RWPE2 (cell line): ENCODE data around the gene G6PD.

Experiments
- ATAC-seq: fragments of 200-7000 bp; cut with Tn5 transposase; 3 replicates; pipeline ENCODE4 v1.9.1; 2021; ENCODE audit warnings: low read depth
- DNase-seq: peaks from one replicate; pipeline ENCODE4 v3.0.0-alpha.2; 2020; ENCODE audit warnings: low spot score
- H3K27ac ChIP-seq: fragments of 450-650 bp; 2 replicates; pipeline ENCODE4 v1.5.1; 2017; ENCODE audit warnings: mild to moderate bottlenecking; ENCODE audit not compliant: poor library complexity, severe bottlenecking
- H3K27me3 ChIP-seq: fragments of 250-450 bp; sonication (Bioruptor Pico); 2 replicates; pipeline ENCODE4 v1.5.1; 2021; ENCODE audit warnings: mild to moderate bottlenecking, moderate library complexity; ENCODE audit not compliant: insufficient read depth, poor library complexity, severe bottlenecking
- H3K36me3 ChIP-seq: fragments of 250-450 bp; sonication (Bioruptor Pico); 2 replicates; pipeline ENCODE4 v1.5.1; 2020; ENCODE audit warnings: low read depth, mild to moderate bottlenecking, moderate library complexity
- H3K4me1 ChIP-seq: fragments of 250-450 bp; sonication (Bioruptor Pico); 2 replicates; pipeline ENCODE4 v1.5.1; 2021; ENCODE audit warnings: mild to moderate bottlenecking, moderate library complexity; ENCODE audit not compliant: insufficient read depth, poor library complexity, severe bottlenecking
- H3K4me3 ChIP-seq: fragments of 250-450 bp; sonication (Bioruptor Pico); 2 replicates; pipeline ENCODE4 v1.5.1; 2021; ENCODE audit warnings: mild to moderate bottlenecking, moderate library complexity; ENCODE audit not compliant: severe bottlenecking
- H3K9me3 ChIP-seq: fragments of 250-450 bp; sonication (Bioruptor Pico); 2 replicates; pipeline ENCODE4 v1.5.1; 2021; ENCODE audit warnings: mild to moderate bottlenecking, moderate library complexity; ENCODE audit not compliant: severe bottlenecking
- TF ChIP-seq, protein P1 (sequence below): fragments of 450-650 bp; IDR thresholded peaks from one replicate; pipeline ENCODE4 v1.5.1; 2017; ENCODE audit warnings: mild to moderate bottlenecking, moderate library complexity; ENCODE audit not compliant: poor library complexity, severe bottlenecking

G6PD gene

DNA sequence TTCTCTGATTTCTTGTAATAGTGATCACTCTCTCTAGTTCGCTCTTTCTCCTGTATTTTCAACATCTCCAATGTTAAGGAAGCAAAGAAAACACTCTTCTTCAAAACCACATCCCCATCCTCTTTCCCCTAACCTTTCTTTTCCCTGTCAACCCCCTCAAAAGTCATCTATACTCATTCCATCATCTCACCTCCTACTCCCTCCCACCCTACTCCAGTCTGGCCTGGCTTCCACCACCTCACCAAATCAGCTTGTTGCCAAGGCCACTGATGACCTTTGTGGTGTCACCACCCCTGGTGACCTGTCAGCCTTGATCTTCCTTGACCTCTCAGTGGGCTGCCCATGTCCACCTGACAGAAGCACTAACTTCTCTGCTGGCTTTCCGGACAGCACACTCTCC, 32.9 kb downstream of the G6PD start:
- ATAC-seq, result no peak
- H3K4me1 ChIP-seq, result no peaks in the 10 kb centered on the region

DNA sequence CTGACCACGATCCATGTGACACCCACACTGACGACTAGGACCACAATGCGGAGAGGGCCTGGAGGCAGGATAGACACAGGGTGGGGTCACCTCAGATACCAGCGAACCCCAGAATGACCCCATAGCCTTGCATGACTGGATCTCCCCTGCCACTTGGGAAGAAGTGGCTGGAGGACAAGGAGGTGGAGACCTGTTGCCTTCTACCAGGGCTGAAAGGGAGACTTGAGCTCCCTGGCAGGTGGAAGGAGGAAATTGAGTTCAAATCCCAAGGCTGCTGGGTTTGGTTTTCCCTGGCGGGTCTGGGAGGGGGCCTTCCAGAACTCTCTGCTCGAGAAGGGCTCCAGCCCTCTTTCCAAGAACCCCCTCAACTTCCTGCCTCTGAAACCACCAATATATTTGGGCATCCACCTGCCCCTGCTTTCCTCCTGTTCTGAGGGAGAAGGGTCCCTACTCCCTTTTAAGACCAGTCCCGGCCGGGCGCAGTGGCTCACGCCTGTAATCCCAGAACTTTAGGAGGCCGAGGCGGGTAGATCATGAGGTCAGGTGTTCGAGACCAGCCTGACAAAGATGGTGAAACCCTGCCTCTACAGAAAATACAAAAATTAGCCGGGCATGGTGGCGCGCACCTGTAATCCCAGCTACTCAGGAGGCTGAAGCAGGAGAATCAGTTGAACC, 33.6 kb downstream of the G6PD start:
- TF ChIP-seq, protein P1, sequence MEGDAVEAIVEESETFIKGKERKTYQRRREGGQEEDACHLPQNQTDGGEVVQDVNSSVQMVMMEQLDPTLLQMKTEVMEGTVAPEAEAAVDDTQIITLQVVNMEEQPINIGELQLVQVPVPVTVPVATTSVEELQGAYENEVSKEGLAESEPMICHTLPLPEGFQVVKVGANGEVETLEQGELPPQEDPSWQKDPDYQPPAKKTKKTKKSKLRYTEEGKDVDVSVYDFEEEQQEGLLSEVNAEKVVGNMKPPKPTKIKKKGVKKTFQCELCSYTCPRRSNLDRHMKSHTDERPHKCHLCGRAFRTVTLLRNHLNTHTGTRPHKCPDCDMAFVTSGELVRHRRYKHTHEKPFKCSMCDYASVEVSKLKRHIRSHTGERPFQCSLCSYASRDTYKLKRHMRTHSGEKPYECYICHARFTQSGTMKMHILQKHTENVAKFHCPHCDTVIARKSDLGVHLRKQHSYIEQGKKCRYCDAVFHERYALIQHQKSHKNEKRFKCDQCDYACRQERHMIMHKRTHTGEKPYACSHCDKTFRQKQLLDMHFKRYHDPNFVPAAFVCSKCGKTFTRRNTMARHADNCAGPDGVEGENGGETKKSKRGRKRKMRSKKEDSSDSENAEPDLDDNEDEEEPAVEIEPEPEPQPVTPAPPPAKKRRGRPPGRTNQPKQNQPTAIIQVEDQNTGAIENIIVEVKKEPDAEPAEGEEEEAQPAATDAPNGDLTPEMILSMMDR, result no peak
- DNase-seq (no peak), ATAC-seq (no peak)
- H3K9me3 ChIP-seq, result no peaks in the 10 kb centered on the region
- H3K36me3 ChIP-seq, result no peaks in the 10 kb centered on the region
- no peak overlapping the region for H3K27ac ChIP-seq
- H3K4me3 ChIP-seq, result no peak overlapping the region
- no peaks in the 10 kb centered on the region for H3K4me1 ChIP-seq
- H3K27me3 ChIP-seq, result no peaks in the 10 kb centered on the region

More for the DNA sequence above, 32.9 kb downstream of the G6PD start:
- no peak for DNase-seq
- Histone ChIP-seq H3K36me3 (no peaks in the 10 kb centered on the region), H3K9me3 (no peaks in the 10 kb centered on the region), H3K27ac (no peak overlapping the region), H3K4me3 (no peak overlapping the region), H3K27me3 (no peaks in the 10 kb centered on the region)
- TF ChIP-seq, protein P1, result no peak

DNA sequence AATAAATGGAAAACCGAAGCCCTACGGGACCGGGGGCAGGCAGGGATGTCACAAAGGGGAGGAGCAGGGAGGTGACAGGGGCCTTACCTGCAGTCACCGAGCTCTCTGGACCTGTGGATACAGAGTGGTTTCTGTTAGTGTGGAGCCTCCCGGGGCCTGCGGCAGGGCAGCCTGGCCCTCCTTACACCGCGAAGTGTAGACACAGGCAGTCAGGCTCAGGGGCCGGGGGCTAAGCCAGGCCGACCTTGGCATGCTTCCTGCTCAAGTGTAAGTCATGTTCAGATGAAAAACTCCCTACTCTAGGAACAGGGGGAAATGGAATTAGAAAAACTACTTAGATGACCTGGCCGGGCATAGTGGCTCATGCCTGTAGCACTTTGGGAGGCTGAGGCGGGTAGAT, 34.9 kb downstream of the G6PD start:
- Histone ChIP-seq H3K36me3 (no peaks in the 10 kb centered on the region), H3K9me3 (no peaks in the 10 kb centered on the region), H3K4me3 (no peak overlapping the region), H3K27ac (no peak overlapping the region), H3K4me1 (no peaks in the 10 kb centered on the region), H3K27me3 (no peaks in the 10 kb centered on the region)
- DNase-seq (no peak), ATAC-seq (no peak)
- TF ChIP-seq, protein P1, result no peak

DNA sequence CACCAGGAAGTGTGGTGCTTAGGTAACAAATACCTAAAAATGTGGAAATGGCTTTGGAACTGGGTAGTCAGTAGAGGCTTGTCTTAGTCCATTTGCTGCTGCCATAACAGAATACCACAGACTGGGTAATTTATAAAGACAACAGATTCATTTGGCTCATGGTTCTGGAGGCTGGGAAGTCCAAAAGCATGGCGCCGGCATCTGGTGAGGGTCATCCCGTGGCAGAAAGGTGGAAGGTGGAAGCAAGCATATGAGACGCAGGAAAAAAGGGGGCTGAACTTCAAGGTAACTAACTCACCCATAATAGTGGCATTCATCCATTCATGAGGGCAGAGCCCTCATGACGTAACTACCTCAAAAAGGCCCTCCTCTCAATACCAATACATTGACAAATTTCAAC, 37.2 kb downstream of the G6PD start:
- Histone ChIP-seq H3K27ac (no peak overlapping the region), H3K4me1 (peaks cover 2% of the 10 kb centered on the region), H3K27me3 (no peaks in the 10 kb centered on the region), H3K4me3 (no peak overlapping the region), H3K9me3 (no peaks in the 10 kb centered on the region), H3K36me3 (no peaks in the 10 kb centered on the region)
- ATAC-seq (no peak), DNase-seq (no peak)
- TF ChIP-seq, protein P1, result no peak

DNA sequence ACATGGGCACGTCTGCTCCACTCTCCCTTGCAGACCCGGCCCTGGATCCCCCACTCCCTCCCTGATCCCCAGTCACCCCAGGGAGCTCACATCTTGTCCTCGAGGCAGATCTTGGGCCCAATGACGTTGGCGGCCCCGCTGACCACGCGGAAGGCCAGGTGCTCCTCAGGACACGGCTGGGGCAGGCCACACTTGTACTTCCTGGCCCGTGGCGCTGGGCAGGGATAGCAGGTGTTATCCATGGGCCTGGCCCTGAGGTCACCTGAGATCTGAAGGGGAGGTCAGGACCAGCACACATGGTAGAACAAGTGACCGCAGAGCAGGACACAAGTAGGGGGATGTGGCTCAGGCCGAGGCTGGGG, 38.3 kb downstream of the G6PD start:
- H3K27ac ChIP-seq, result no peak overlapping the region
- ATAC-seq, result no peak
- H3K36me3 ChIP-seq, result no peaks in the 10 kb centered on the region
- no peak for DNase-seq
- peaks cover 2% of the 10 kb centered on the region for H3K4me1 ChIP-seq
- H3K9me3 ChIP-seq, result no peaks in the 10 kb centered on the region
- no peaks in the 10 kb centered on the region for H3K27me3 ChIP-seq
- TF ChIP-seq, protein P1, result no peak
- H3K4me3 ChIP-seq, result no peak overlapping the region
